HepG2 (cell line): ENCODE measurements around the gene INPP5E. TPM values are rescaled to one million over a fixed set of nuclear protein-coding genes. Genes with fewer than 3 reads are reported as not detected.

Experiments
- DMAP1 ChIP-seq: IDR thresholded peaks from 2 replicates; pipeline ENCODE4 v1.6.1; 2016
- HNF4G ChIP-seq, 2 experiments: sonication (generic) in 1 of 2; formaldehyde crosslinking in 1 of 2; IDR thresholded peaks; 2 replicates each; pipeline versions ENCODE4 v1.4.0 to v1.6.1; 2011 to 2020; ENCODE audit warnings: borderline replicate concordance in 2 of 2, low read depth in 2 of 2, mild to moderate bottlenecking in 2 of 2, low read length in 1 of 2, missing genetic modification reagents in 1 of 2, moderate library complexity in 1 of 2
- MEF2D ChIP-seq: sonication (generic); formaldehyde crosslinking; IDR thresholded peaks from 2 replicates; pipeline ENCODE4 v1.5.1; 2020; ENCODE audit warnings: mild to moderate bottlenecking, missing genetic modification reagents
- PRPF4 ChIP-seq: fragments of 200-400 bp; formaldehyde crosslinking; IDR thresholded peaks from 2 replicates; pipeline ENCODE4 v1.6.1; 2016; ENCODE audit warnings: low read length, low read depth; ENCODE audit not compliant: poor library complexity, severe bottlenecking
- RAD51 ChIP-seq: fragments of 450-650 bp; IDR thresholded peaks from 2 replicates; pipeline ENCODE4 v1.6.1; 2016; ENCODE audit warnings: borderline replicate concordance
- SAFB2 ChIP-seq: sonication (generic); formaldehyde crosslinking; IDR thresholded peaks from 2 replicates; pipeline ENCODE4 v1.5.1; 2020; ENCODE audit warnings: missing genetic modification reagents, low read depth, mild to moderate bottlenecking, borderline replicate concordance
- ZFP36L1 ChIP-seq: sonication (generic); formaldehyde crosslinking; IDR thresholded peaks from 2 replicates; pipeline ENCODE4 v1.8.0; 2022; ENCODE audit warnings: mild to moderate bottlenecking, missing genetic modification reagents, moderate library complexity
- ZNF605 ChIP-seq: sonication (generic); formaldehyde crosslinking; IDR thresholded peaks from 2 replicates; pipeline ENCODE4 v1.8.0; 2022; ENCODE audit warnings: mild to moderate bottlenecking, missing genetic modification reagents
- ZNF616 ChIP-seq: sonication (generic); formaldehyde crosslinking; IDR thresholded peaks from 2 replicates; pipeline ENCODE4 v1.5.0; 2020; ENCODE audit warnings: low read depth, mild to moderate bottlenecking, missing genetic modification reagents
- polyA plus RNA-seq, 8 experiments: library from polyadenylated mRNA; depleted of rRNA in 3 of 8; stranded (reverse) in 7 of 8; unstranded in 1 of 8; fragments of >200 nt; fragmentation: Illumina TruSeq in 4 of 8; extraction: Trizol in 4 of 8; gene quantifications; 2 replicates each; pipeline versions ENCODE4 v1.2.1 to v1.2.3, GENCODE V29; 2011 to 2016; ENCODE audit warnings: low read depth in 4 of 8, missing spikeins in 1 of 8, mixed read lengths in 1 of 8; ENCODE audit not compliant: insufficient read depth in 1 of 8
- total RNA-seq, 5 experiments: library from RNA; depleted of rRNA; stranded (reverse); fragments of >200 nt; fragmentation: Illumina TruSeq; extraction: Trizol; gene quantifications; 2 replicates each; pipeline ENCODE4 v1.2.3, GENCODE V29; 2016; ENCODE audit warnings: low read depth in 1 of 5
- TF ChIP-seq, protein P1 (sequence below): sonication (generic); formaldehyde crosslinking; IDR thresholded peaks from 2 replicates; pipeline ENCODE4 v1.8.0; 2022; ENCODE audit warnings: missing genetic modification reagents, mild to moderate bottlenecking, borderline replicate concordance
- TF ChIP-seq, protein P2 (sequence below): sonication (generic); formaldehyde crosslinking; IDR thresholded peaks from 2 replicates; pipeline ENCODE4 v1.5.1; 2020; ENCODE audit warnings: missing genetic modification reagents, mild to moderate bottlenecking, borderline replicate concordance
- TF ChIP-seq, protein P3 (sequence below): sonication (generic); formaldehyde crosslinking; IDR thresholded peaks from 2 replicates; pipeline ENCODE4 v1.4.0; 2020; ENCODE audit warnings: mild to moderate bottlenecking, missing genetic modification reagents
- TF ChIP-seq, protein P4 (sequence below), 2 experiments: sonication (generic) in 1 of 2; formaldehyde crosslinking in 1 of 2; IDR thresholded peaks; 2 replicates each; pipeline versions ENCODE4 v1.4.0 to v1.6.1; 2018 to 2020; ENCODE audit warnings: missing genetic modification reagents in 2 of 2, borderline replicate concordance in 1 of 2, low read depth in 1 of 2, mild to moderate bottlenecking in 1 of 2, missing biosample characterization in 1 of 2
- TF ChIP-seq, protein P5 (sequence below): sonication (generic); IDR thresholded peaks from 2 replicates; pipeline ENCODE4 v1.6.1; 2016; ENCODE audit warnings: low read depth, borderline replicate concordance
- TF ChIP-seq, protein P6 (sequence below): sonication (generic); formaldehyde crosslinking; IDR thresholded peaks from 2 replicates; pipeline ENCODE4 v1.4.0; 2020; ENCODE audit warnings: missing genetic modification reagents
- TF ChIP-seq, protein P7 (sequence below): sonication (generic); formaldehyde crosslinking; conservative IDR thresholded peaks from 2 replicates; pipeline ENCODE4 v1.8.1; 2023; ENCODE audit warnings: missing genetic modification reagents

The INPP5E gene
- total and polyA plus RNA-seq, 2 of the 13 experiments (the other 11 are each of a cell fraction or from before 2014, with no cell fraction given), result 5.5 TPM

DNA sequence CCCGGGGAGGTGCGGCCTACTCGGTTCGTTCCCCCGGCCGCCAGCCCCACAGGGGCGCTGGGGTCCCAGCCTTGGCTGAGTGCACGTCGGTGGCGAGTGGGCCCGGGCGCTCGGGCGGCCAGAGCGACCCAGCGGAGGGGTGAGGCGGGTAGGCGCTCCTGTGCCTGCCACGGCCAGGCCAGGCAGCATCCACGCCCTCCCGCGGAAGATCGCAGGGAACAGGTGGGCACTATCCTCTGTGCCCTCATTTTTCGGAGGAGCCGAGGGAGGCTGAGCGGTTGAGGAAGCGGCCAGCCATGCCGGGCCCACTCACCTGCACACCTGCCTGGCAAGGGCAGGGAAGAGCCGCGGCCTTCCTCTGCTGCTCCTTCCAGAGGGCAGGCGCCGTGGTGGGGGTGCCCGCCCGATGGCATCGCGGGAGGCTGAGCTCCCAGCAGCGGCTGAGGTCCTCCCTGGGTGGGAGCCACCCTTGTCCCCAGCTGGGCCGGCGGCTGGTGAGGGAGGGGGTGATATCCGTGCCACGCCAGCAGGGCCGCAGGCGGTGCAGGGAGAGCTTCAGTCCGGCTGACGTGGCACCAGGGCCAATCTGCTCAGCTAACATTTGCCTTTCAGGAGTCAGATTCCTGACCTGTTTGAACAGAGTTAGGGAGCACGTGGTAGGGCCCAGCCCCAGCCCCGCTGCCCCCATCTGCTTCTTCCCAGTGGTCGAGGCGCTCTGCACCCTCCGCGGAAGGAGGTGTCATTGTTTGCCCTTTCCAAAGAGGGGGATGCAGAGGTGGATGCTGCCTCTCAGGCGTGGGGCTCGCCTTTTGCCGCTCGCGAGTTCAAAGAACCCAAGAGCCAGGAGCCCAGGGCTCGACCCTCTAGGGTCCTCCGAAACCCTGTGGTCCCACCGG is 44.8 kb upstream of the INPP5E start (continued):
- TF ChIP-seq, protein P1, sequence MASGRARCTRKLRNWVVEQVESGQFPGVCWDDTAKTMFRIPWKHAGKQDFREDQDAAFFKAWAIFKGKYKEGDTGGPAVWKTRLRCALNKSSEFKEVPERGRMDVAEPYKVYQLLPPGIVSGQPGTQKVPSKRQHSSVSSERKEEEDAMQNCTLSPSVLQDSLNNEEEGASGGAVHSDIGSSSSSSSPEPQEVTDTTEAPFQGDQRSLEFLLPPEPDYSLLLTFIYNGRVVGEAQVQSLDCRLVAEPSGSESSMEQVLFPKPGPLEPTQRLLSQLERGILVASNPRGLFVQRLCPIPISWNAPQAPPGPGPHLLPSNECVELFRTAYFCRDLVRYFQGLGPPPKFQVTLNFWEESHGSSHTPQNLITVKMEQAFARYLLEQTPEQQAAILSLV (CRISPR knock-in tag), result 0 out of 2 replicates have a peak, but pooled peaks have one; percentile 17
- TF ChIP-seq SAFB2 (no peak), RAD51 (no peak), MEF2D (CRISPR knock-in tag) (peak; percentile 68; the same call in 1 of the 2 replicates), HNF4G (IDR thresholded peaks at IDR 0.05; ENCODE audit: borderline replicate concordance, low read depth, low read length) (no peak), HNF4G (CRISPR knock-in tag; IDR thresholded peaks at IDR 0.05; ENCODE audit: borderline replicate concordance, low read depth) (no peak), ZNF616 (CRISPR knock-in tag) (no peak), ZFP36L1 (CRISPR knock-in tag) (peak; percentile 53; the same call in 1 of the 2 replicates), PRPF4 (no peak), ZNF605 (CRISPR knock-in tag) (peak; percentile 43; the same call in 1 of the 2 replicates), DMAP1 (peak; percentile 87)
- TF ChIP-seq, protein P2, sequence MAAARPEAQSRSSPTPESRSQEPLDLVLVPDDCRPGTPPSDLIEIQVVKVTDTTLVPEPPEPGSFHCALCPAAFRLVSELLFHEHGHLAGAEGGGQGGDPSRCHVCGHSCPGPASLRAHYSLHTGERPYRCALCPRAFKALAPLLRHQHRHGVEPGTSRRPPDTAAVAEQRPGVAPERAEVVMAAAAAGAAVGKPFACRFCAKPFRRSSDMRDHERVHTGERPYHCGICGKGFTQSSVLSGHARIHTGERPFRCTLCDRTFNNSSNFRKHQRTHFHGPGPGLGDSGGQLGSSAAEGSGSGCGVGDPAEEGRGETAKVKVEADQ, result no peak
- TF ChIP-seq, protein P3, sequence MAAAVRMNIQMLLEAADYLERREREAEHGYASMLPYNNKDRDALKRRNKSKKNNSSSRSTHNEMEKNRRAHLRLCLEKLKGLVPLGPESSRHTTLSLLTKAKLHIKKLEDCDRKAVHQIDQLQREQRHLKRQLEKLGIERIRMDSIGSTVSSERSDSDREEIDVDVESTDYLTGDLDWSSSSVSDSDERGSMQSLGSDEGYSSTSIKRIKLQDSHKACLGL (CRISPR knock-in tag), result 0 out of 2 replicates have a peak, but pooled peaks have one; percentile 30
- TF ChIP-seq, protein P4, sequence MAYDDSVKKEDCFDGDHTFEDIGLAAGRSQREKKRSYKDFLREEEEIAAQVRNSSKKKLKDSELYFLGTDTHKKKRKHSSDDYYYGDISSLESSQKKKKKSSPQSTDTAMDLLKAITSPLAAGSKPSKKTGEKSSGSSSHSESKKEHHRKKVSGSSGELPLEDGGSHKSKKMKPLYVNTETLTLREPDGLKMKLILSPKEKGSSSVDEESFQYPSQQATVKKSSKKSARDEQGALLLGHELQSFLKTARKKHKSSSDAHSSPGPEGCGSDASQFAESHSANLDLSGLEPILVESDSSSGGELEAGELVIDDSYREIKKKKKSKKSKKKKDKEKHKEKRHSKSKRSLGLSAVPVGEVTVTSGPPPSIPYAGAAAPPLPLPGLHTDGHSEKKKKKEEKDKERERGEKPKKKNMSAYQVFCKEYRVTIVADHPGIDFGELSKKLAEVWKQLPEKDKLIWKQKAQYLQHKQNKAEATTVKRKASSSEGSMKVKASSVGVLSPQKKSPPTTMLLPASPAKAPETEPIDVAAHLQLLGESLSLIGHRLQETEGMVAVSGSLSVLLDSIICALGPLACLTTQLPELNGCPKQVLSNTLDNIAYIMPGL (CRISPR knock-in tag; IDR thresholded peaks at IDR 0.05; ENCODE audit: borderline replicate concordance in 1 of 2, low read depth in 1 of 2), result peak in 1 of 2 experiments; percentile 74; a peak in 1 of 4 replicates
- TF ChIP-seq, protein P5, sequence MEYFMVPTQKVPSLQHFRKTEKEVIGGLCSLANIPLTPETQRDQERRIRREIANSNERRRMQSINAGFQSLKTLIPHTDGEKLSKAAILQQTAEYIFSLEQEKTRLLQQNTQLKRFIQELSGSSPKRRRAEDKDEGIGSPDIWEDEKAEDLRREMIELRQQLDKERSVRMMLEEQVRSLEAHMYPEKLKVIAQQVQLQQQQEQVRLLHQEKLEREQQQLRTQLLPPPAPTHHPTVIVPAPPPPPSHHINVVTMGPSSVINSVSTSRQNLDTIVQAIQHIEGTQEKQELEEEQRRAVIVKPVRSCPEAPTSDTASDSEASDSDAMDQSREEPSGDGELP, result peak; percentile 46; the same call in 1 of the 2 replicates
- TF ChIP-seq, protein P6, sequence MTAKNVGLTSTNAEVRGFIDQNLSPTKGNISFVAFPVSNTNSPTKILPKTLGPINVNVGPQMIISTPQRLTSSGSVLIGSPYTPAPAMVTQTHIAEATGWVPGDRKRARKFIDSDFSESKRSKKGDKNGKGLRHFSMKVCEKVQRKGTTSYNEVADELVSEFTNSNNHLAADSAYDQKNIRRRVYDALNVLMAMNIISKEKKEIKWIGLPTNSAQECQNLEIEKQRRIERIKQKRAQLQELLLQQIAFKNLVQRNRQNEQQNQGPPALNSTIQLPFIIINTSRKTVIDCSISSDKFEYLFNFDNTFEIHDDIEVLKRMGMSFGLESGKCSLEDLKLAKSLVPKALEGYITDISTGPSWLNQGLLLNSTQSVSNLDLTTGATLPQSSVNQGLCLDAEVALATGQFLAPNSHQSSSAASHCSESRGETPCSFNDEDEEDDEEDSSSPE (CRISPR knock-in tag), result peak; percentile 72
- TF ChIP-seq, protein P7, sequence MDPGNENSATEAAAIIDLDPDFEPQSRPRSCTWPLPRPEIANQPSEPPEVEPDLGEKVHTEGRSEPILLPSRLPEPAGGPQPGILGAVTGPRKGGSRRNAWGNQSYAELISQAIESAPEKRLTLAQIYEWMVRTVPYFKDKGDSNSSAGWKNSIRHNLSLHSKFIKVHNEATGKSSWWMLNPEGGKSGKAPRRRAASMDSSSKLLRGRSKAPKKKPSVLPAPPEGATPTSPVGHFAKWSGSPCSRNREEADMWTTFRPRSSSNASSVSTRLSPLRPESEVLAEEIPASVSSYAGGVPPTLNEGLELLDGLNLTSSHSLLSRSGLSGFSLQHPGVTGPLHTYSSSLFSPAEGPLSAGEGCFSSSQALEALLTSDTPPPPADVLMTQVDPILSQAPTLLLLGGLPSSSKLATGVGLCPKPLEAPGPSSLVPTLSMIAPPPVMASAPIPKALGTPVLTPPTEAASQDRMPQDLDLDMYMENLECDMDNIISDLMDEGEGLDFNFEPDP, result 0 out of 2 replicates have a peak, but pooled peaks have one; percentile 39
